PC-9 (cell line): Measurements from ENCODE around the gene MLF2. TPM values are rescaled to one million over a fixed set of nuclear protein-coding genes. Genes with fewer than 3 reads are reported as not detected.
A peak's percentile ranks its signal among the peaks of the same experiment; 100 is the strongest.
"Not testable (repeated sequence)": the region's sequence is repeated elsewhere in the genome, so short reads cannot be mapped to it uniquely, and the experiment has no call there.

Source experiments
- BruUV-seq: library from RNA; stranded (reverse); fragments of 400-500 nt; replicated peaks from 2 replicates; lab custom pipeline; 2021; lab: Mats Ljungman, UMichigan
- CTCF ChIA-PET: fragments of 300-600 bp; sonication (Branson Sonifier 250); formaldehyde crosslinking; loops from one replicate; lab custom pipeline; 2022; ENCODE audit warnings: antibody characterized with exemption; lab: Charles Lee
- POLR2A ChIA-PET: fragments of 300-600 bp; sonication (Branson Sonifier 250); formaldehyde crosslinking; loops from one replicate; lab custom pipeline; 2022; ENCODE audit warnings: antibody characterized with exemption; ENCODE audit not compliant: unreplicated experiment; lab: Charles Lee
- DNase-seq, 2 experiments: peaks; one replicate each; pipeline versions ENCODE4 v3.0.0 to v3.0.0-alpha.2; 2015 to 2022; ENCODE audit warnings: mixed read lengths in 1 of 2
- H2AFZ ChIP-seq: fragments of 200-600 bp; sonication (generic); 2 replicates; pipeline ENCODE4 v1.8.1; 2017; ENCODE audit warnings: antibody characterized with exemption
- H3F3A ChIP-seq: fragments of 200-600 bp; sonication (generic); 2 replicates; pipeline ENCODE4 v1.8.1; 2017; ENCODE audit warnings: antibody characterized with exemption, mild to moderate bottlenecking, low read depth; ENCODE audit not compliant: insufficient read depth
- H3K27ac ChIP-seq: fragments of 200-600 bp; sonication (generic); 2 replicates; pipeline ENCODE4 v1.6.1; 2016; ENCODE audit warnings: mixed run types
- H3K27me3 ChIP-seq: fragments of 200-600 bp; sonication (generic); 2 replicates; pipeline ENCODE4 v1.6.1; 2016; ENCODE audit warnings: low read depth, mixed run types; ENCODE audit not compliant: insufficient read depth
- H3K36me3 ChIP-seq: fragments of 200-600 bp; sonication (generic); 2 replicates; pipeline ENCODE4 v1.6.1; 2016; ENCODE audit warnings: low read depth, mixed run types
- H3K4me1 ChIP-seq: fragments of 200-600 bp; sonication (generic); replicated peaks from 2 replicates; pipeline ENCODE4 v1.6.1; 2016; ENCODE audit warnings: mixed run types; ENCODE audit not compliant: insufficient read depth
- H3K4me2 ChIP-seq: fragments of 200-600 bp; sonication (generic); 2 replicates; pipeline ENCODE4 v1.6.1; 2017; ENCODE audit warnings: mixed run types
- H3K4me3 ChIP-seq: fragments of 200-600 bp; sonication (generic); 2 replicates; pipeline ENCODE4 v1.6.1; 2016; ENCODE audit warnings: mixed run types
- H3K79me2 ChIP-seq: fragments of 200-600 bp; sonication (generic); 2 replicates; pipeline ENCODE4 v1.6.1; 2017; ENCODE audit warnings: low read depth, mixed run types
- H3K9me2 ChIP-seq: fragments of 200-600 bp; sonication (generic); 2 replicates; pipeline ENCODE4 v1.8.1; 2017; ENCODE audit warnings: mild to moderate bottlenecking; ENCODE audit not compliant: insufficient read depth
- H3K9me3 ChIP-seq: fragments of 200-600 bp; sonication (generic); 2 replicates; pipeline ENCODE4 v1.8.1; 2016; ENCODE audit warnings: low read depth; ENCODE audit not compliant: insufficient read depth
- H4K20me1 ChIP-seq: fragments of 200-600 bp; sonication (generic); 2 replicates; pipeline ENCODE4 v1.8.1; 2017; ENCODE audit not compliant: insufficient read depth
- CTCF ChIP-seq: fragments of 200-600 bp; sonication (generic); conservative IDR thresholded peaks from 2 replicates; pipeline ENCODE4 v1.6.1; 2017; ENCODE audit warnings: mixed run types, antibody characterized with exemption, mild to moderate bottlenecking, moderate library complexity
- EZH2 ChIP-seq: fragments of 200-600 bp; sonication (generic); IDR thresholded peaks from 2 replicates; pipeline ENCODE4 v1.8.0; 2017; ENCODE audit warnings: antibody characterized with exemption, low read depth
- intact Hi-C: fragments of 100-400 bp; cut with micrococcal nuclease; formaldehyde crosslinking; loops from one replicate; pipeline ENCODE4 v1.10.0; 2022; ENCODE audit not compliant: unreplicated experiment
- total RNA-seq: library from RNA; stranded (reverse); gene quantifications from 2 replicates; pipeline ENCODE4 v1.2.3, GENCODE V29; 2021

Gene MLF2
- total RNA-seq, 1 experiment from 2014 or later = 379 TPM

GRCh38 chr12:6742834-6743233 is 10.1 kb downstream of the MLF2 start:
- CTCF ChIA-PET = interaction anchor here (0.7 to 0.9 kb wide), 2 partner anchors 205 to 277 kb away, joined by 3 read pairs; no protein-coding TSS in a partner anchor
- Histone ChIP-seq H3K27ac (no peak overlapping the region), H3K4me2 (no peak overlapping the region), H3F3A (peaks cover 31% of the 10 kb centered on the region; the same call in 1 of the 2 replicates), H2AFZ (no peak overlapping the region), H3K9me3 (no peaks in the 10 kb centered on the region), H3K9me2 (no peaks in the 10 kb centered on the region), H3K4me3 (no peak overlapping the region), H4K20me1 (no peaks in the 10 kb centered on the region), H3K79me2 (no peaks in the 10 kb centered on the region), H3K27me3 (no peaks in the 10 kb centered on the region), H3K4me1 (0 out of 2 replicates have a peak, but pooled peaks cover 9% of the 10 kb centered on the region), H3K36me3 (no peaks in the 10 kb centered on the region)
- BruUV-seq = no TSS peak
- DNase-seq = no peak
- POLR2A ChIA-PET = interaction anchor here (0.6 kb wide), 3 partner anchors 22 to 91 kb away, joined by 5 to 6 read pairs (median 6); partner anchors contain the start of gene PTMS
- intact Hi-C loops = no loop called here
- no peak for TF ChIP-seq EZH2

- H3K4me3 ChIP-seq, H3K27me3 ChIP-seq, H3K9me2 ChIP-seq, H3K27ac ChIP-seq, intact Hi-C loops, H3K79me2 ChIP-seq, H2AFZ ChIP-seq, BruUV-seq, CTCF ChIA-PET, H3K4me1 ChIP-seq, H4K20me1 ChIP-seq, DNase-seq, H3K9me3 ChIP-seq, H3K36me3 ChIP-seq, H3K4me2 ChIP-seq: not testable (repeated sequence)
- POLR2A ChIA-PET = interaction anchor here (0.6 kb wide), 2 partner anchors 11 to 23 kb away, joined by 5 to 6 read pairs; partner anchors contain the start of gene MLF2
- peaks cover 30% of the 10 kb centered on the region; the same call in 1 of the 2 replicates for H3F3A ChIP-seq
Observed at GRCh38 chr12:6742080-6742479, 10.9 kb downstream of the MLF2 start.

- Histone ChIP-seq H3K27me3 (no peaks in the 10 kb centered on the region), H3K9me3 (no peaks in the 10 kb centered on the region), H3K79me2 (no peaks in the 10 kb centered on the region), H2AFZ (no peak overlapping the region), H3K4me2 (no peak overlapping the region), H3K4me1 (no peaks in the 10 kb centered on the region; the same call in 1 of the 2 replicates), H3K36me3 (no peaks in the 10 kb centered on the region), H4K20me1 (no peaks in the 10 kb centered on the region), H3K27ac (no peak overlapping the region), H3K4me3 (no peak overlapping the region), H3F3A (0 out of 2 replicates have a peak, but pooled peaks cover 7% of the 10 kb centered on the region), H3K9me2 (no peaks in the 10 kb centered on the region)
- ChIA-PET CTCF (interaction anchor here (0.6 to 3.2 kb wide), 4 partner anchors 16 to 147 kb away, joined by 3 to 14 read pairs (median 4); partner anchors contain the start of gene MLF2), POLR2A (no interaction called here)
- TF ChIP-seq CTCF (no peak), EZH2 (no peak)
- intact Hi-C loops = no loop called here
- no peak for DNase-seq
- no TSS peak for BruUV-seq
Observed at GRCh38 chr12:6736754-6737153, 16.2 kb downstream of the MLF2 start.

- Histone ChIP-seq H3K79me2 (no peaks in the 10 kb centered on the region), H3K9me3 (no peaks in the 10 kb centered on the region), H3K4me3 (no peak overlapping the region), H3K36me3 (peaks cover 7% of the 10 kb centered on the region; the same call in 1 of the 2 replicates), H3K4me2 (no peak overlapping the region), H3K9me2 (no peaks in the 10 kb centered on the region), H3F3A (0 out of 2 replicates have a peak, but pooled peaks cover 4% of the 10 kb centered on the region), H3K4me1 (no peaks in the 10 kb centered on the region; the same call in 1 of the 2 replicates), H2AFZ (no peak overlapping the region), H4K20me1 (no peaks in the 10 kb centered on the region), H3K27me3 (no peaks in the 10 kb centered on the region), H3K27ac (no peak overlapping the region)
- DNase-seq = peak; percentile 44 to 70
- TSS peak; percentile 2 for BruUV-seq
- TF ChIP-seq CTCF (peak; percentile 84), EZH2 (no peak)
- ChIA-PET CTCF (interaction anchor here (0.6 to 3.2 kb wide), 4 partner anchors 17 to 145 kb away, joined by 3 to 14 read pairs (median 4); partner anchors contain the start of gene MLF2), POLR2A (no interaction called here)
- intact Hi-C loops = loop anchor here (1.0 kb wide), 2 partner anchors 44 to 90 kb away; no protein-coding TSS in a partner anchor
Observed at GRCh38 chr12:6735448-6736191, 17.3 kb downstream of the MLF2 start.
